OCI-M2 (cell line): ENCODE results near the gene CTU2.

Experiments
- DNase-seq: peaks from one replicate; lab custom pipeline; 2025; ENCODE audit not compliant: unreplicated experiment; lab: John Stamatoyannopoulos, UW

Gene CTU2

GRCh38 chr16:88681084-88681680 lies 25.1 kb upstream of the CTU2 start:
- DNase-seq: no peak

DNA sequence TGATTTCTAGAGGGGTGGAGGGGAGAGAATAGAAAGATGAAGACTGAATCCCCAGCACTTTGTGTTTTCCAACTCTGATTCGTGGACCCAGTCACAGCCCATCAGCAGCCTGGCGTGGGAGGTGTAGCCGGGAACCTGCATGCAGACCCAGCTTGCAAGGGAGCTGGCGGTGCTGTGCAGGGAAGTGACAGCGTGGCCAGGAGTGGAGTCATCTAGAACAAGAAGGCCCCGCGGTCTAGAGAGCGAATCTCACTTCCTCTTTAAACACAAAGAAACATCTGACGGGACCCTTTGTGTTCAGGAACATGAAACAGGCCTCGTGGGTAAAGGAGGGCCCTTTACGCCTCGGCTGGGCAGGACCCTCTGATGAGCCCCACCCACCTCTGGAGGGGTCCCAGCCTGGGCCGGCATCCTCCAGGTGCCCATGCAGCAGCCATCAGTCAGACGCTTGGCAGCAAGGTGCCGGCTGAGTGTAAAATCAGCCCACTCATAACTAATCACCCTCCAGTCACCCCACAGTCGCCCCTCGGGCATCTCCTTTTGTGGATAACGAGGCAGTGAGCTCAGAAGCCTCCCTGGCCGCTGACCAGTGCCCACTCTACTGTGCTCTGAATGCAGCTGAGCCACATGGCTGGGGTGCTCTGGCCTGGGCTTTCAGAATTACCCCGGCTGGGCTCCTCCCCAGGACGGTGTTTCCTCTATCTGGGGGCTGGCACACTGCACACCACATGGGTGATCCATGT lies 24.4 kb upstream of the CTU2 start:
- no peak for DNase-seq

DNA sequence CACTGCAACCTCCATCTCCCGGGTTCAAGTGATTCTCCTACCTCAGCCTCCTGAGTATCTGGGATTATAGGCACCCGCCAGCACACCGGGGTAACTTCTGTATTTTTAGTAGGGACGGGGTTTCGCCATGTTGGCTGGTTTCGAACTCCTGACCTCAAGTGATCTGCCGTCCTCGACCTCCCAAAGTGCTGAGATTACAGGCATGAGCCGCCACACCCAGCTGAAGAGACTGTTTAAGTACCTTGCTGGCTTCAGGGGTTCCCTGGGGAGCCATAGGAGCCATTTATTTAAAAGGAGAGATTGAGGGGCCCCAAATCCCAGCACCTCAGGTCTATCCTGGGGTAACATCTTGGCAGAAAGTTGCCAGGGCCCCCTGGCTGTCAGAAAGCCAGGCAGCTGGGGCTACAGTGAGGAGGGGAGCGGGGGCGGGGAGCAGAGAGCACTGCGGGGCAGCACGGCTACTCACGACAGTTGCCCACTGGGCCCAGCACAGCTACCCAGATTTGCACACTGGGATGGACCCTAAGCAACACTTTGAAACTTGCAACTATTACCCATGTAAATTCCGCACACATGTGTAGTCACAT lies 21.6 kb upstream of the CTU2 start:
- no peak for DNase-seq

DNA sequence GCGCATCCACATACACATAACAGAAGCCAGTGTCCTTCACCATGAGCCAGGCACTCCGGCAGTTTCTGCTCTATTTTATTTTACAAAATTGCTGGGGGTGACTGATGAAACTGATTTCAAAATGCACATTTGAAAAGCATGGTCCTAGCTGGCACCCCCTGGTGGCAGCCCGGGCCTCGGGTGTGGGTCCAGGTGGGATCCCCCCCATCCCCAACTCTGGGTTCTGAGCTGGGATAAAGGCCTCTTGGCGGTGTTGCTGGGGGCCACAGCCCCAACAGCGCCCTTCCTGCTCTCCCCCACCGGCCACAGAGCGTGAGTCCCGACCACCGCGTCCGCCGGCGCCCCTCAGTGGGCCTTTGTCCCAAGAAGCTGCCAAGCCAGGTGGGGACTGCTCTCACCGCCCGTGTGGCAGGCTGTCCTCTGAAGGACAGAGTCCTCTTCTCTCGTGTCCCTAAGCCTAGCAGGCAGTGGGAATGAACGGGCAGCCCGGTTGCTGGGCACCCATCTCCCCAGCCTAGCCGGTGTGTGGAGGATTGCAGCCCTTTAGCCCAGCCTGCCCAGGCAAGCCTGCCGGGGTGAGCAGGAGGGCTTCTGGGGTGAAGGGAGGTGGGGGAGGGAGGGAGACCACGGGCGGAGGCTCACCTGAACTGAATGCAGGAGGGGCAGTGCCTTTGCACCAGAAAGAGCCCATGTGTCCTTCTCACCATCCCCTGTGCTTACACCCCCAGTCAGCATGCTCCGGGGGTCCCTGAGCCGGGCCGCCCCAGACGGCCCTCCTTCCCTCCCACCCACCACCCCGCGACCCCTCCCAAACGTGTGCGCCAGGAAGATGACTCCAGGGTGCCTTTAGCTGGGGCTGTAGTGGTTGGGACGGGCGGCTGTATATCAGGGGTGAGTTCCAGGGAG lies 20.9 kb upstream of the CTU2 start:
- DNase-seq: no peak

- no peak for DNase-seq
Observed at GRCh38 chr16:88686062-88686438, 20.3 kb upstream of the CTU2 start.

- DNase-seq: no peak
Observed at GRCh38 chr16:88686439-88687253, 19.7 kb upstream of the CTU2 start, which contains the start of gene SNAI3. Gene SNAI3, minus strand, starts transcription at chr16:88686507. Its CDS starts 101 bp downstream, at chr16:88686406.

DNA sequence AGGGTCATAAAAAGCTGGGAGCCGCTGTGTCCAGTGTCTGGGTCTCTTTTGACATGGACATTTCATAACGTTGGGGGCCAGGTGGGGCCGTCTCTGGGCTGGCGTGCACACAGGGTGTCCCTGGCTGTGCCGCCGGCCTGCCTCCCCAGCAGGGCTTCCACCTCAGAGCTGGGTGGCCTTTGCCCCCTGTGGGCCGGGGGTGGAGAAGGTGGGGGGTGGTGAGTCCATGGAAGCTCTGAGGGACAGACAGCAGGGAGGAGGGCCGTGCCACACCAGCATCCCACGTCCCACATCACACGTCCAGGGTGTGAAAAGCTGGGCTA lies 19.1 kb upstream of the CTU2 start:
- no peak for DNase-seq

DNA sequence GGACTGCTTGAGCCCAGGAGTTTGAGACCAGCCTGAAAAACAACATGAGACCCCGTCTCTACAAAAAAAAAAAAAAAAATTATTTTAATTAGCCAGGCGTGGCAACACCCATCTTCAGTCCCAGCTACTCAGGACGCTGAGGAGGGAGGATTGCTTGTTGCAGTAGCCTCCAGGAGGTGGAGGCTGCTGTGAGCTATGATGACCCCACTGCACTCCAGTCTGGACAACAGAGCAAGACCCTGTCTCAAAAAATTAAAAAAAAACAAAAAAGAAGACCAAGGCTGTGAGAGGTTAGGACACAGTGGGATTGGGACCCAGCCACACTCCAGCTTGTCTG lies 18.7 kb upstream of the CTU2 start:
- DNase-seq: no peak

DNA sequence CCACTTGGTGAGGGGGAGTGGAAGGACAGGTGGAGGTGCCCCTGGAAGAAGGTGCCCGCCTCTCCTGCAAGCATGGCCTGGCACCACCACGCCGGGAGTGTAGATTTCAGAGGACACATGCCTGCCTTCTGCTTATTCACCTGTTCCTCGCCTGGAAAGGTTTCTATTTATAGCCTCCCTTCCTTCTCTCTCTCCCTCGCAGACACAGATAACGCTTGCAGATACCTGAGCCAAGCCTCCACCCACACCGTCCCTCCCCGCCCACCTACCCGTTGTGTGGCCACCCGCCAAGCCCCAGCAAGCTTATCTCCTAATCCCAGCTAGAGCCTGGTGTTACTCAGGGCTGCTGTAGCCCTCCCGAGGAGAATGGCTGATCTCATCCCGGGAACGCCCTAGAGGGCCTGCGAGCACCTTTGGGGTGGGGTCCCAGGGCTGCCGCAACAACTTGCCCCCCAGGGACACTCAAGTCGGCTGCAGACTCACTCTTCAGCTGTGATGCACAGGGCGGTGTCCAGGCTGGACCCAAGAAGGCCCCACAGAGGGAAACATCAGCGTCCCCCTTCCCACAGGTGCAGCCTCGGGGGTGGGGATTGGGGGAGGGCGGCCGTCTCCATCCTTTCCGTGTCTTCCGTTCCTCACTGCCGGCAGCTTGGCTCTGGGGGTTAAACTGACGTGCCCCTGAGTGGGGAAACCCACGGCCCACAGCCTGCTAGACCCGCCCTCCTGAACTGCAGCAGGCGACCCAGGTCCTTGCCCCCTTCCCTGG lies 18.1 kb upstream of the CTU2 start:
- no peak for DNase-seq

- no peak for DNase-seq
Observed at GRCh38 chr16:88690341-88691128, 15.8 kb upstream of the CTU2 start.

- no peak for DNase-seq
Observed at GRCh38 chr16:88691129-88691813, 15.0 kb upstream of the CTU2 start.

DNA sequence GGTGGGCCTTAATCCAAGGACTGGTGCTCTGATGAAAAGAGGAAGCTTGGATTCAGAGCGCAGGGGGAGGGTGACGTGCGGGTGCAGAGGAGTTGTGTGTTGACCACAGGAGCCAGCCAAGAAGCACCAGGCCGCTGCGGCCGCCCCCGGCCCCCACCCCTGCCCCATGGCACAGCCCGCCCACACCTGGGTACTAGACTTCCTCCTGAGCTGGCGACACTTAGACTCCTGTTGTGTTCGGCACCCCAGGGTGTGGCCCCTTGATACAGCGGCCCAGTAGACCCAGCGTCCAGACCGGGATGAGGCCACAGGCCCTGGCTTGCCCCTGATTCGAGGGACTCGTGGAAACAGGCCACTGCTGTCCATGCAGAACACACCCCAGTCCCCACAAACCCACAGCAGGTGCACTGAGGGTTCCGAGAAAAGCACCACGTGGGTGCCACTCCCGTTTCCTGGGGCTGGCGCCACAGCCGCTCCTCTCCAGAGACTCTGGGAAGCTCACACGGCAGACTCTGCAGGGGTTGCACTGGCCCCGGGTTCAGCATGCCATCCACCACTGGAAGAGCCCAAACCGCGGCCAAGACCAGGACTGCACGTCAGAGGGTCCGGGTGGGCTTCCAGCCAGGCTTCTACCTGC lies 14.3 kb upstream of the CTU2 start:
- DNase-seq: no peak

DNA sequence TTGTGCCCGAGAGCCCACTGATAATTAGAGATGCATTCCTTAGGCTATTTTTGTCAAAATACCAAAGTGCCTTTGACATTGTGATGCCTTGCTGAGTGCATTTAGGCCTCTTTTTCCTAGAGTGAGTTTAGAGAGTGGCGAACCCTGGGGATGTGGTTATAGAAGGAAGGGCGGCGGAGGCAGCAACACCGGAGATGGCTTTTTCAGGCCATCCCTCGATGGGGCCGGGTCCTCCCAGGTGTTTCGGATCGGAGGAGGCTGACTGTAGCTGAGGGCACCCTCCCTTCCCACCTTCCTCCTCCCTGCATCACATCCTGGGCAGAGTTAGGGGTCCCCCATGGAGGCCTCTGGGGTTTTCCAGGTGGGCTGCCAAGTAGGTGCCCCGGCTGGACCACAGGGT lies 13.4 kb upstream of the CTU2 start:
- no peak for DNase-seq

- no peak for DNase-seq
Observed at GRCh38 chr16:88693420-88694177, 12.7 kb upstream of the CTU2 start.

- DNase-seq: no peak
Observed at GRCh38 chr16:88694221-88695087, 11.8 kb upstream of the CTU2 start.

GRCh38 chr16:88695218-88695617 lies 11.1 kb upstream of the CTU2 start:
- no peak for DNase-seq

DNA sequence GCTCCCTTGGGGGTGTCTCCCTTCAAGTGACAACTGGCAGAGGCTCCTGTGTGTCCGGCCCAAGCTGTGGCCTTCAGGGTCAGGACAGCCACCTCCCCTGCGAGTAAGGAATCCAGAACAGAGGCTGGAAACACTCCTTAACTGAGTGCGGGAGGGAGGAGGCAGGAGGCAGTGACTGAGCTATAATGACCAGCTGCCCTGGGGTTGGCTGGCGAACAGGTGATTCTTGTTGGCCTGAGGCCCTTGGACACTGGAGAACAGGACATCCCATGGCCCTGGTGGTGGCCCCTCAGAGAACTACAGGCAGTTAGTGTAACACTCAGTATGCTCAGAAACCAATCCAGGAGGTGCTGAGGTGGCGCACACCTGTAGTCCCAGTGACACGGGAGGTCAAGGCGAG lies 10.6 kb upstream of the CTU2 start:
- DNase-seq: no peak
